ENCODE data around the gene CYP4V2. TPM values are rescaled to one million over a fixed set of nuclear protein-coding genes. Genes with fewer than 3 reads are reported as not detected.

The CYP4V2 gene
- total RNA-seq, 4 donors from 2014 or later = 27.5 to 43.1 (median 35.5) TPM

- no peaks in the 10 kb centered on the region for H3K9me3 ChIP-seq
- TF ChIP-seq EP300 (IDR thresholded peaks at IDR 0.05) = no peak
- TF ChIP-seq POLR2AphosphoS5 (IDR thresholded peaks at IDR 0.05) = peak; percentile 49 to 66
- no peak for TF ChIP-seq CTCF (IDR thresholded peaks at IDR 0.05)
- DNase-seq (ENCODE audit: extremely low spot score) = no peak
- H3K4me1 ChIP-seq = peaks cover 24 to 39% (median 35%) of the 10 kb centered on the region in 4 donors
- H3K36me3 ChIP-seq = peaks cover 0 to 22% (median 3%) of the 10 kb centered on the region in 4 donors
- H3K4me3 ChIP-seq = peak overlapping the region; percentile 69 to 92 (median 80)
- intact Hi-C loops (cut with DNase I) = loop anchor here (5.0 kb wide), 1 partner anchor 125 kb away; the partner anchor contains the start of gene TLR3
- H3K27ac ChIP-seq (replicated peaks in 1 of 4) = peak overlapping the region; percentile 92 to 98 (median 96)
- WGBS = under 1% methylated on average over 15 of the region's 22 CpGs
- H3K27me3 ChIP-seq = no peaks in the 10 kb centered on the region
Observed at GRCh38 chr4:186192066-186192612, 772 bp downstream of the CYP4V2 start.

- Histone ChIP-seq H3K36me3 (peaks cover 0 to 35% (median 5%) of the 10 kb centered on the region in 4 donors), H3K4me3 (no peak overlapping the region), H3K9me3 (no peaks in the 10 kb centered on the region), H3K4me1 (peaks cover 24 to 39% (median 35%) of the 10 kb centered on the region in 4 donors), H3K27me3 (no peaks in the 10 kb centered on the region), H3K27ac (replicated peaks in 1 of 4) (peak overlapping the region; percentile 92 to 98 (median 96))
- no peak for TF ChIP-seq CTCF (IDR thresholded peaks at IDR 0.05)
- no peak for TF ChIP-seq EP300 (IDR thresholded peaks at IDR 0.05)
- no peak for TF ChIP-seq POLR2AphosphoS5 (IDR thresholded peaks at IDR 0.05)
- TF ChIP-seq POLR2A (IDR thresholded peaks at IDR 0.05; ENCODE audit: low read depth) = no peak
- no peak for DNase-seq (ENCODE audit: extremely low spot score)
- intact Hi-C loops (cut with DNase I) = loop anchor here (5.0 kb wide), 1 partner anchor 127 kb away; the partner anchor contains the start of gene TLR3
- 99% methylated on average over 5 of the region's 5 CpGs for WGBS
Observed at GRCh38 chr4:186193851-186194250, 2.5 kb downstream of the CYP4V2 start.

- Histone ChIP-seq H3K27ac (replicated peaks in 1 of 4) (no peak overlapping the region), H3K27me3 (no peaks in the 10 kb centered on the region), H3K9me3 (no peaks in the 10 kb centered on the region), H3K4me1 (peaks cover 13 to 24% (median 19%) of the 10 kb centered on the region in 4 donors), H3K36me3 (peaks cover 0 to 41% (median 5%) of the 10 kb centered on the region in 4 donors), H3K4me3 (no peak overlapping the region)
- no peak for DNase-seq (ENCODE audit: extremely low spot score)
- TF ChIP-seq POLR2A (IDR thresholded peaks at IDR 0.05; ENCODE audit: low read depth) (no peak), POLR2AphosphoS5 (IDR thresholded peaks at IDR 0.05) (no peak), CTCF (IDR thresholded peaks at IDR 0.05) (no peak), EP300 (IDR thresholded peaks at IDR 0.05) (no peak)
- intact Hi-C loops (cut with DNase I) = no loop called here
- 98% methylated on average over 6 of the region's 6 CpGs for WGBS
Observed at GRCh38 chr4:186196063-186196462, 4.7 kb downstream of the CYP4V2 start.

GRCh38 chr4:186200516-186200915, 9.1 kb downstream of the CYP4V2 start:
- no peak overlapping the region for H3K4me3 ChIP-seq
- H3K27me3 ChIP-seq = no peaks in the 10 kb centered on the region
- 70% methylated on average over 6 of the region's 6 CpGs for WGBS
- TF ChIP-seq POLR2A (IDR thresholded peaks at IDR 0.05; ENCODE audit: low read depth) (no peak), CTCF (IDR thresholded peaks at IDR 0.05) (no peak), EP300 (IDR thresholded peaks at IDR 0.05) (no peak), POLR2AphosphoS5 (IDR thresholded peaks at IDR 0.05) (no peak)
- peaks cover 0 to 39% (median 4%) of the 10 kb centered on the region in 4 donors for H3K36me3 ChIP-seq
- no peak for DNase-seq (ENCODE audit: extremely low spot score)
- H3K27ac ChIP-seq (replicated peaks in 1 of 4) = no peak overlapping the region
- peaks cover 0 to 11% (median 5%) of the 10 kb centered on the region in 4 donors for H3K4me1 ChIP-seq
- intact Hi-C loops (cut with DNase I) = no loop called here
- no peaks in the 10 kb centered on the region for H3K9me3 ChIP-seq
